Activated naive CD4-positive, alpha-beta T cell treated with anti-CD3 and anti-CD28 coated beads, Interleukin-2, amount 10 ng/mL, durations not matched to agents 7 days and 5 days (primary cell): ENCODE results near the gene MED29.

Experiments used
- CTCF ChIA-PET: fragments of 350-600 bp; sonication (Branson Sonifier 250); formaldehyde crosslinking; loops from one replicate; lab custom pipeline; 2021; ENCODE audit warnings: antibody characterized with exemption; lab: Charles Lee
- DNase-seq: peaks from one replicate; pipeline ENCODE4 v3.0.0-alpha.2; 2020
- H3K27ac Mint-ChIP-seq: one replicate; pipeline ENCODE4 v1.8.0; 2021; ENCODE audit warnings: mild to moderate bottlenecking, moderate library complexity, mixed read lengths
- H3K27me3 Mint-ChIP-seq: one replicate; pipeline ENCODE4 v1.8.0; 2021; ENCODE audit warnings: mild to moderate bottlenecking, mixed read lengths
- H3K36me3 Mint-ChIP-seq: one replicate; pipeline ENCODE4 v1.8.0; 2021; ENCODE audit warnings: mixed read lengths
- H3K4me1 Mint-ChIP-seq: one replicate; pipeline ENCODE4 v1.8.0; 2021; ENCODE audit warnings: mixed read lengths
- H3K4me3 Mint-ChIP-seq: one replicate; pipeline ENCODE4 v1.8.0; 2021; ENCODE audit warnings: mild to moderate bottlenecking, moderate library complexity, mixed read lengths
- H3K9me3 Mint-ChIP-seq: one replicate; pipeline ENCODE4 v1.8.0; 2021; ENCODE audit warnings: mixed read lengths

MED29 gene

DNA sequence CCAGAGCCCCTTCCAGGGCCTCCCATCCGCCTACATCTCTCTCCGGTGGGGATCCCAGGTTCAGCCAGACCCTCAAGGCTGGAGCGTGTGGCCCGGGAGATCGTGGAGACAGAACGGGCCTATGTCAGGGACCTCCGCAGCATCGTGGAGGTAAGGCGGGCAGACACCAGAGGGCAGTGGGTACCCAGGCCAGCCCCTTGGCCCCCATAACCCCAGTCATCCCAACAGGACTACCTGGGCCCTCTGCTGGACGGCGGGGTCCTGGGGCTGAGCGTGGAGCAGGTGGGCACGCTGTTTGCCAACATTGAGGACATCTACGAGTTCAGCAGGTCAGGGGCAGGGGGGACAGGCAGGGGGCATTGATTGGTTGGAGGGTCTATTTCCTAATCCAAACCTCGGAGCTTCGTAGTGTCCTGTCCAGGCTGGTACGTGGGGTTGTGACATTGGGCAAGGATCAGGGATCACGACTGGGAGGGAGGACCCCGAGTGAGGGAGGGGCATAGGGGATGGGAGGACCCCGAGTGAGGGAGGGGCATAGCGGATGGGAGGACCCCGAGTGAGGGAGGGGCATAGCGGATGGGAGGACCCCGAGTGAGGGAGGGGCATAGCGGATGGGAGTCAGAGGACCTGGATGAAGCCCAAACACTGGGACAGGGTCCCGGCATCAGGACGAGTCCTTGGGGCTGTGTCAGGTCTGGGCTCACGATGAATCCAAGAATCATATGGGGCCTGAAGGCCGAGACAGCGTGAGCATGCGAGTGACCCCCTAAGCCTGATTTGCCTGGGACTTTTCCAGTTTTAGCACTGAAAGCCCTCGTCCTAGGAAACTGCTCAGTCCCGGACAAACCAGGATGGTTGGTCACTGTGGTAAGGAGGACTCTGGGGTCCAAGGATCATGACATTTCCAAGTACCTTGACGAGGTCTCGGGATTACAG, 24.2 kb downstream of the MED29 start:
- H3K4me1 Mint-ChIP-seq, result peaks cover 33% of the 10 kb centered on the region
- CTCF ChIA-PET, result interaction anchor here (1.1 to 2.2 kb wide), 3 partner anchors 17 to 20 kb away, joined by 3 to 10 read pairs (median 3); no protein-coding TSS in a partner anchor
- no peak overlapping the region for H3K27ac Mint-ChIP-seq
- no peaks in the 10 kb centered on the region for H3K9me3 Mint-ChIP-seq
- H3K27me3 Mint-ChIP-seq, result peaks cover 4% of the 10 kb centered on the region
- peaks cover 37% of the 10 kb centered on the region for H3K36me3 Mint-ChIP-seq
- no peak overlapping the region for H3K4me3 Mint-ChIP-seq
- no peak for DNase-seq

DNA sequence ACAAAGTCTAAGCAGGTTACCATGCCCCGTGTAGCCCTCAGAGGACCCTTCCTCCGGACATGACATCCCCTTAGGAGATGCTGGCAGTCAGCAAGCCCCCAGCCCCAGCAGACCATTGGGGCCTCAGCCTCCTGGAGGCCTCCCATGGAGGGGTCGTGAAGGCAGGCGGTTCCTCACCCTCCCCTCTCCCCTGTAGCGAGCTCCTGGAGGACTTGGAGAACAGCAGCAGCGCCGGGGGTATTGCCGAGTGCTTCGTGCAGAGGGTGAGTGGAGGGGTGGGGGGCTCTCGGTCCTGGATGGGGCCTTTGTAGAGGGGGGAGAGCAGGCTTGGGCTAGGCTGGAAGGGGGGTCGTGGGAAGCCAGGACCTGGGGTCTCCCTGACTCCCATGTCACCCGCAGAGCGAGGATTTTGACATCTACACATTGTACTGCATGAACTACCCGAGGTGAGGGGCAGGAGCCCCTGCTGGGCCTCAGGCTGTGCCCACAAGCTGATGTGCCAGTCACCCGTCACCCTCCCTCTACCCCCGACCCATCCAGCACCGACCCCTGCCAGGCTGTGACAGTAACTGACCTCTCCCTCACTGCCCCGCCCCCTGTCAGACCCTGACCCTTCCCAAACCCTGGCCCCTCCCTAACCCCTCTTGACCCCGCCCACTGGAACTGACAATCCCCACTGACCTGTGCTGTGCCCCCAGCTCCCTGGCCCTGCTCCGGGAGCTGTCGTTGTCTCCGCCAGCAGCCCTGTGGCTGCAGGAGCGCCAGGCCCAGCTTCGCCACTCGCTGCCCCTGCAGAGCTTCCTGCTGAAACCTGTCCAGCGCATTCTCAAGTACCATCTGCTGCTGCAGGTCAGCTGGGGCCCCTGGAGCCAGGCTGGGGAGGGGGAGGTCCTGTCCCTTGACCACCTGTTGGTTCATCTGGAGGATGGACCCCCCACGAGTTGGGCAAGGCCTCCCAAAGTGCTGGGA, 25.3 kb downstream of the MED29 start:
- Mint-ChIP-seq H3K36me3 (peaks cover 29% of the 10 kb centered on the region), H3K9me3 (no peaks in the 10 kb centered on the region), H3K27me3 (peaks cover 4% of the 10 kb centered on the region), H3K27ac (peak overlapping the region; percentile 33), H3K4me1 (peaks cover 23% of the 10 kb centered on the region), H3K4me3 (no peak overlapping the region)
- no peak for DNase-seq
- CTCF ChIA-PET, result interaction anchor here (1.1 kb wide), 1 partner anchor 18 kb away, joined by 3 read pairs; no protein-coding TSS in a partner anchor

DNA sequence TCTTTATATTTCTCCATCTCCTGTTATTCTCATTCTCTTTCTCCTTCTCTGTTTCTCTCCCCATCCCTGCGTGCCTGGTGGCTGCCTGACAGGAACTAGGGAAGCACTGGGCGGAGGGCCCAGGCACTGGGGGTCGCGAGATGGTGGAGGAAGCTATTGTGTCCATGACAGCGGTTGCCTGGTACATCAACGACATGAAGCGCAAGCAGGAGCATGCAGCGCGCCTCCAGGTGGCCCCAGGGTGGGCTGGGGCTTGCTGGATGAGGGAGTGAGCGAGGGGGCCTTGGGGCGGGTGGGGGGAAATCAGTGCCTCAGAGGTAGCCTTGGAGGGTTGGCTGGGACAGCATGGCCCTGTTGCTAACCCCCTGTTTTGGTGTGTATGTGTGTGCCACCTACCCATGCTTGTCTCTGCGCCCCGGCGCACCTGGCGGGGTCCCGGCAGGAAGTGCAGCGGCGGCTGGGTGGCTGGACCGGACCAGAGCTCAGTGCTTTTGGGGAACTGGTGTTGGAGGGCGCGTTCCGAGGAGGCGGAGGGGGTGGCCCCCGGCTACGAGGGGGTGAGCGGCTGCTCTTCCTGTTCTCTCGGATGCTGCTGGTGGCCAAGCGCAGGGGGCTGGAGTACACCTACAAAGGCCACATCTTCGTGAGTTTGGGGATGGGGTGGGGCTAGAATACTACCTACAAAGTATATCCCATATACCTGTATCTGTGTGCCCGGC, 26.4 kb downstream of the MED29 start:
- H3K4me1 Mint-ChIP-seq, result peaks cover 14% of the 10 kb centered on the region
- no peak for DNase-seq
- H3K4me3 Mint-ChIP-seq, result no peak overlapping the region
- H3K9me3 Mint-ChIP-seq, result no peaks in the 10 kb centered on the region
- no peaks in the 10 kb centered on the region for H3K27me3 Mint-ChIP-seq
- H3K36me3 Mint-ChIP-seq, result peaks cover 27% of the 10 kb centered on the region
- CTCF ChIA-PET, result interaction anchor here (1.1 kb wide), 1 partner anchor 23 kb away, joined by 4 read pairs; no protein-coding TSS in a partner anchor
- H3K27ac Mint-ChIP-seq, result peak overlapping the region; percentile 49

DNA sequence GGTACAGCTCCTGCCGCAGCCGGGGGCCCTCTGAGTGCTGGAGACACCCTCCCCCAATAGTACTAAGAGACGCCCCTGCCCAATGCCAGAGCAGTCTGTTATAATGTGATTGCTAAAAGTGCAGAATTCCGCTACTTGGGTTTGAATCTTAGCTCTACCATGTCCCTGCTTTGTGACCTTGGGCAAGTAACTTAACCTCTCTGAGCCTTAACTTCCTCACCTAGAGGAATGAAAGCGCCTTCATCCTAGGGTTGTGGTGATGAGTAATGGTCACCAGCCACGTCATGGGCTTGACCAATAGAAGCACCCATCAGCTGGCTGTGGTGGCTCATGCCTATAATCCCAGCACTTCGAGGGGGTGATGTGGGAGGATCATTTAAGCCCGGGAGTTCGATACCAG, 27.8 kb downstream of the MED29 start:
- Mint-ChIP-seq H3K4me3 (no peak overlapping the region), H3K27ac (no peak overlapping the region), H3K36me3 (peaks cover 30% of the 10 kb centered on the region), H3K27me3 (no peaks in the 10 kb centered on the region), H3K4me1 (peaks cover 10% of the 10 kb centered on the region), H3K9me3 (no peaks in the 10 kb centered on the region)
- CTCF ChIA-PET, result no interaction called here
- no peak for DNase-seq

DNA sequence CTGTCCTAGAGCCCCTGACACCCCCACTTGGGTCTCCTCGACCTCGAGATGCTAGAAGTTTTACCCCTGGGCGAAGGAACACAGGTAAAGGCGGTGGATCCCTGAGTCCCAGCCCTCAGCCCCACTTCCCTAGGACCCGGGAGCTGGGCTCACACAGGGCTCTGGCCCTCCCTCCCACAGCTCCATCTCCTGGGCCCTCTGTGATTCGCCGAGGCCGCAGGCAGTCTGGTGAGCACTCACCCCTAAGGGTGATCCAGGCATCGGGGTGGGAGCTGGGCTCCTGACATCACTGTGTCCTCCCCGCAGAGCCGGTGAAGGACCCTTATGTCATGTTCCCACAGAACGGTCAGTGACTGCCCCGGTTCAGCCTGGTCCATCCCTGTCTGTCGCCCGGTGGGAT, 29.6 kb downstream of the MED29 start:
- H3K9me3 Mint-ChIP-seq, result no peaks in the 10 kb centered on the region
- no peaks in the 10 kb centered on the region for H3K27me3 Mint-ChIP-seq
- CTCF ChIA-PET, result no interaction called here
- H3K4me1 Mint-ChIP-seq, result no peaks in the 10 kb centered on the region
- H3K4me3 Mint-ChIP-seq, result no peak overlapping the region
- no peak for DNase-seq
- H3K27ac Mint-ChIP-seq, result no peak overlapping the region
- H3K36me3 Mint-ChIP-seq, result peaks cover 28% of the 10 kb centered on the region

DNA sequence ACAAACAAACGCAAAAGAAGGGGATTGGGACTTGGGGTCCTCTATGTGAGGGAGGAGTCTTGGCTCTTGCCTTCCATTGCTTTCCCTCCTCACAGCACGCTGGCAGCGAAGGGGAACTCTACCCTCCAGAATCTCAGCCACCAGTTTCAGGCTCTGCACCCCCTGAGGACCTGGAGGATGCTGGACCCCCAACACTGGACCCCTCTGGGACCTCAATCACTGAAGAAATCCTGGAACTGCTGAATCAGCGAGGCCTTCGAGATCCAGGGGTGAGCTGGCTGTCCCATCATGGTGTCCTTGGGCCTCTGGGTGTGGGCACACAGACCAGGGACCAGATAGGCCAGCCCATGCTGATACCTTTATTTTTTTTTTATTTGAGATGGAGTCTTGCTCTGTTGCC, 30.8 kb downstream of the MED29 start:
- no peak overlapping the region for H3K27ac Mint-ChIP-seq
- DNase-seq, result no peak
- no peak overlapping the region for H3K4me3 Mint-ChIP-seq
- CTCF ChIA-PET, result interaction anchor here (1.4 kb wide), 1 partner anchor 10 kb away, joined by 5 read pairs; no protein-coding TSS in a partner anchor
- H3K36me3 Mint-ChIP-seq, result peaks cover 28% of the 10 kb centered on the region
- H3K4me1 Mint-ChIP-seq, result no peaks in the 10 kb centered on the region
- H3K9me3 Mint-ChIP-seq, result no peaks in the 10 kb centered on the region
- H3K27me3 Mint-ChIP-seq, result no peaks in the 10 kb centered on the region

DNA sequence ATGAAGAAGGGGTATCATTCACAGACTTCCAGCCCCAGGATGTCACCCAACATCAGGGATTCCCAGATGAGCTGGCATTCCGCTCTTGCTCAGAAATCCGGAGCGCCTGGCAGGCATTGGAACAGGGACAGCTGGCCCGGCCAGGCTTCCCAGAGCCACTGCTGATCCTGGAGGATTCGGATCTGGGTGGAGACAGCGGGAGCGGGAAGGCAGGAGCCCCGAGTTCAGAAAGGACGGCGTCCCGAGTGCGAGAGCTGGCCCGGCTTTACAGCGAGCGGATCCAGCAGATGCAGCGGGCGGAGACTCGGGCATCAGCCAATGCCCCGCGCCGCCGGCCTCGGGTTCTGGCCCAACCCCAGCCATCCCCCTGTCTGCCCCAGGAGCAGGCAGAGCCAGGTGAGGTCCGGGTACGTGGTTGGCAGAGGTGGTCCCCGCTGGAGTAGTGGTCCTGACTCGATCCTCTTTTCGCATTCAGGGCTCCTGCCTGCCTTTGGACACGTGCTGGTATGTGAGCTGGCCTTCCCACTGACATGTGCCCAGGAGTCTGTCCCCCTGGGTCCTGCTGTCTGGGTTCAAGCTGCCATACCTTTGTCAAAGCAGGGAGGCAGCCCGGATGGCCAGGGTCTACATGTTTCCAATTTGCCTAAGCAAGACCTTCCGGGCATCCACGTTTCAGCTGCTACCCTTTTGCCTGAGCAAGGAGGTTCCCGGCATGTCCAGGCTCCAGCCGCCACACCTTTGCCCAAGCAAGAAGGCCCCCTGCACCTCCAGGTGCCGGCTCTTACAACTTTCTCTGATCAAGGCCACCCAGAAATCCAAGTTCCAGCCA, 32.3 kb downstream of the MED29 start:
- Mint-ChIP-seq H3K27me3 (no peaks in the 10 kb centered on the region), H3K36me3 (peaks cover 20% of the 10 kb centered on the region), H3K4me3 (no peak overlapping the region), H3K9me3 (no peaks in the 10 kb centered on the region), H3K4me1 (no peaks in the 10 kb centered on the region), H3K27ac (no peak overlapping the region)
- DNase-seq, result no peak
- CTCF ChIA-PET, result interaction anchor here (1.9 kb wide), 1 partner anchor 12 kb away, joined by 4 read pairs; the partner anchor contains the start of gene RPS16

GRCh38 chr19:39424934-39425333, 33.8 kb downstream of the MED29 start:
- Mint-ChIP-seq H3K27ac (no peak overlapping the region), H3K4me3 (no peak overlapping the region), H3K4me1 (no peaks in the 10 kb centered on the region), H3K9me3 (no peaks in the 10 kb centered on the region), H3K36me3 (peaks cover 13% of the 10 kb centered on the region), H3K27me3 (no peaks in the 10 kb centered on the region)
- no peak for DNase-seq
- CTCF ChIA-PET, result interaction anchor here (1.9 kb wide), 1 partner anchor 10 kb away, joined by 4 read pairs; the partner anchor contains the start of gene RPS16

- DNase-seq, result no peak
- Mint-ChIP-seq H3K9me3 (no peaks in the 10 kb centered on the region), H3K36me3 (peaks cover 14% of the 10 kb centered on the region), H3K27ac (no peak overlapping the region), H3K27me3 (no peaks in the 10 kb centered on the region), H3K4me3 (no peak overlapping the region), H3K4me1 (peaks cover 5% of the 10 kb centered on the region)
- CTCF ChIA-PET, result no interaction called here
Measured at GRCh38 chr19:39425744-39426143, 34.6 kb downstream of the MED29 start.

GRCh38 chr19:39426170-39426569, 35.0 kb downstream of the MED29 start:
- Mint-ChIP-seq H3K27me3 (no peaks in the 10 kb centered on the region), H3K36me3 (peaks cover 16% of the 10 kb centered on the region), H3K9me3 (no peaks in the 10 kb centered on the region), H3K4me3 (no peak overlapping the region), H3K4me1 (peaks cover 9% of the 10 kb centered on the region), H3K27ac (no peak overlapping the region)
- CTCF ChIA-PET, result no interaction called here
- DNase-seq, result no peak

- no peak overlapping the region for H3K4me3 Mint-ChIP-seq
- no peak for DNase-seq
- no peak overlapping the region for H3K27ac Mint-ChIP-seq
- no peaks in the 10 kb centered on the region for H3K27me3 Mint-ChIP-seq
- peaks cover 18% of the 10 kb centered on the region for H3K36me3 Mint-ChIP-seq
- H3K9me3 Mint-ChIP-seq, result no peaks in the 10 kb centered on the region
- CTCF ChIA-PET, result interaction anchor here (1.2 kb wide), 1 partner anchor 29 kb away, joined by 6 read pairs; no protein-coding TSS in a partner anchor
- peaks cover 14% of the 10 kb centered on the region for H3K4me1 Mint-ChIP-seq
Measured at GRCh38 chr19:39427707-39428106, 36.5 kb downstream of the MED29 start.

DNA sequence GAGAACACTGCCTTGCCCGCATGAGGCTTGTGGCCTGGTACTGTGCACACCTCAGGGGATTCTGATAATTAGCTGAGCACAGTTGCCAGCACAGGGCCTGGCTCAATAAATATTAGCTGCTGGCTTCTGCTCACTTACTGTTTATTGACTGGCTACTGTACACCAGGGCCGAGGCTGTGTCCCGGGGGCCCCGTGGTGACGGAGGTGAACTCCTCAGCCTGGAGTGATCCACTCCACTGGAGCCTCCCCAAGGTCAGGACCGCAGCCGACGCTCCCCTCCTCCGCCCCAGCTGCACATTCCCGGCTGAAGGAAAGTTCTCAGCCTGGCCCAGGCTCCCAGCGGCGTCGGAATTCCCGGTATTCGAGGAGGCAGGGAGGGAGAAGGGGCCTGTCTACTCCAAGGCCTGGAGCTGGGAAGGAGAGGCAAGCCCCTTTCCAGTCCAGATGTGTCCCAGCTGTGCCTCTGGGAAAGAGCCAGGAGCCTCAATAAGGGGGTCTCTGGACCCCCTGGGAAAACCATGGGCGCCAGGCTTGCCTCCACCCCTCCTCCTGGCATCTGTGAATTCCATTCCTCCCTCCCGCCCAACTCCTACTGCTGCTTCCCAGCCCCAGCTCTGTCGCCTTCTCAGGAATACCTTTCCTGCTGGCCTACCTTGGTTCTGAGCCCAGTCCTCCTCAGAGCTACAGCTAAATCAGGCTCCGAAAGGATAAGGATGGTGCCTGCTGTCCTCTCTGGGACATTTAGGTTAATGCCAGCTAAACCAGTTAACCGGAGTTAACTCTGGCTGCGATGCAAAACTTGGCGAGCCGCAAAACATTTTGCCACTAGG, 37.3 kb downstream of the MED29 start:
- no peak overlapping the region for H3K27ac Mint-ChIP-seq
- H3K9me3 Mint-ChIP-seq, result no peaks in the 10 kb centered on the region
- peaks cover 21% of the 10 kb centered on the region for H3K36me3 Mint-ChIP-seq
- no peaks in the 10 kb centered on the region for H3K27me3 Mint-ChIP-seq
- DNase-seq, result no peak
- H3K4me1 Mint-ChIP-seq, result peaks cover 22% of the 10 kb centered on the region
- CTCF ChIA-PET, result interaction anchor here (1.2 kb wide), 1 partner anchor 30 kb away, joined by 6 read pairs; no protein-coding TSS in a partner anchor
- no peak overlapping the region for H3K4me3 Mint-ChIP-seq
